ENCODE data around the gene BRD4.

BRD4 gene

GRCh38 chr19:15198951-15199660 is 133.2 kb downstream of the BRD4 start:
- in situ Hi-C loops (cut with MboI; ENCODE audit: low sequenced_read_pairs), result no loop called here

- in situ Hi-C loops (cut with MboI; ENCODE audit: low sequenced_read_pairs), result no loop called here
These were observed 134.4 kb downstream of the BRD4 start for GRCh38 chr19:15197942-15198341.

GRCh38 chr19:15197275-15197941 is 134.9 kb downstream of the BRD4 start:
- in situ Hi-C loops (cut with MboI; ENCODE audit: low sequenced_read_pairs), result no loop called here

- in situ Hi-C loops (cut with MboI; ENCODE audit: low sequenced_read_pairs), result no loop called here
These were observed 135.9 kb downstream of the BRD4 start for GRCh38 chr19:15196360-15197005.

- in situ Hi-C loops (cut with MboI; ENCODE audit: low sequenced_read_pairs), result no loop called here
These were observed 136.7 kb downstream of the BRD4 start for GRCh38 chr19:15195371-15196334.

GRCh38 chr19:15194938-15195337 is 137.4 kb downstream of the BRD4 start:
- in situ Hi-C loops (cut with MboI; ENCODE audit: low sequenced_read_pairs), result no loop called here

GRCh38 chr19:15191982-15192381 is 140.4 kb downstream of the BRD4 start:
- in situ Hi-C loops (cut with MboI; ENCODE audit: low sequenced_read_pairs), result no loop called here

- in situ Hi-C loops (cut with MboI; ENCODE audit: low sequenced_read_pairs), result no loop called here
These were observed 140.8 kb downstream of the BRD4 start for GRCh38 chr19:15191514-15191913.

- in situ Hi-C loops (cut with MboI; ENCODE audit: low sequenced_read_pairs), result no loop called here
These were observed 143.5 kb downstream of the BRD4 start for GRCh38 chr19:15188851-15189250.

GRCh38 chr19:15187026-15188007 is 145.0 kb downstream of the BRD4 start:
- in situ Hi-C loops (cut with MboI; ENCODE audit: low sequenced_read_pairs), result no loop called here
